ENCODE measurements around the gene CHST7.

GRCh38 chrX:46576458-46576857, 2.9 kb downstream of the CHST7 start:
- no peak for TF ChIP-seq EP300 (conservative IDR thresholded peaks at IDR 0.05; ENCODE audit: poor library complexity, severe bottlenecking)
- no peak for TF ChIP-seq CTCF (IDR thresholded peaks at IDR 0.05; ENCODE audit: poor library complexity, severe bottlenecking)

Measured in neural cell (in vitro differentiated cells).